HepG2 (cell line): ENCODE results near the gene SYVN1. TPM values are rescaled to one million over a fixed set of nuclear protein-coding genes. Genes with fewer than 3 reads are reported as not detected.
A peak's percentile ranks its signal among the peaks of the same experiment; 100 is the strongest.

Experiments
- AGO1 ChIP-seq: fragments of 200-400 bp; formaldehyde crosslinking; IDR thresholded peaks from 2 replicates; pipeline ENCODE4 v1.6.1; 2017; ENCODE audit warnings: mild to moderate bottlenecking, low read depth, low read length, moderate library complexity; ENCODE audit not compliant: poor library complexity, severe bottlenecking
- ATF3 ChIP-seq: sonication (generic); formaldehyde crosslinking; IDR thresholded peaks from 2 replicates; pipeline ENCODE4 v1.4.0; 2020; ENCODE audit warnings: missing genetic modification reagents
- ATF7-NPFF ChIP-seq: sonication (generic); formaldehyde crosslinking; IDR thresholded peaks from 2 replicates; pipeline ENCODE4 v1.8.1; 2023; ENCODE audit warnings: mild to moderate bottlenecking, low read depth, missing genetic modification reagents, moderate library complexity
- CBX1 ChIP-seq: IDR thresholded peaks from one replicate; pipeline ENCODE4 v1.6.1; 2016; ENCODE audit warnings: antibody characterized with exemption, low read depth
- HOXA7 ChIP-seq: sonication (generic); formaldehyde crosslinking; IDR thresholded peaks from 2 replicates; pipeline ENCODE4 v1.8.1; 2022; ENCODE audit warnings: mild to moderate bottlenecking, missing genetic modification reagents, moderate library complexity
- ISL2 ChIP-seq: sonication (generic); formaldehyde crosslinking; IDR thresholded peaks from 2 replicates; pipeline ENCODE4 v1.5.0; 2020; ENCODE audit warnings: missing genetic modification reagents
- KAT7 ChIP-seq: IDR thresholded peaks from 2 replicates; pipeline ENCODE4 v1.6.1; 2018; ENCODE audit warnings: borderline replicate concordance, missing compliant biosample characterization
- MAZ ChIP-seq, 2 experiments: sonication (generic) in 1 of 2; formaldehyde crosslinking in 1 of 2; IDR thresholded peaks; 2 replicates each; pipeline versions ENCODE4 v1.5.0 to v1.6.1; 2012 to 2020; ENCODE audit warnings: low read depth in 2 of 2, mild to moderate bottlenecking in 2 of 2, borderline replicate concordance in 1 of 2, improper control_type of control experiment in 1 of 2, low read length in 1 of 2, missing genetic modification reagents in 1 of 2, moderate library complexity in 1 of 2
- MTA1 ChIP-seq: sonication (generic); formaldehyde crosslinking; IDR thresholded peaks from 2 replicates; pipeline ENCODE4 v1.4.0; 2020; ENCODE audit warnings: missing genetic modification reagents, mild to moderate bottlenecking, borderline replicate concordance
- POLR2A ChIP-seq, 2 experiments: IDR thresholded peaks; 2 replicates each; pipeline ENCODE4 v1.6.1; 2011; ENCODE audit warnings: low read depth in 2 of 2, low read length in 2 of 2, mild to moderate bottlenecking in 1 of 2, moderate library complexity in 1 of 2; ENCODE audit not compliant: insufficient read depth in 1 of 2
- SMARCC2 ChIP-seq: fragments of 450-650 bp; IDR thresholded peaks from 2 replicates; pipeline ENCODE4 v1.6.1; 2017; ENCODE audit warnings: antibody characterized with exemption, mild to moderate bottlenecking
- SMARCE1 ChIP-seq: fragments of 450-650 bp; IDR thresholded peaks from 2 replicates; pipeline ENCODE4 v1.6.1; 2017; ENCODE audit warnings: borderline replicate concordance
- SP5 ChIP-seq: IDR thresholded peaks from 2 replicates; pipeline ENCODE4 v1.6.1; 2016; ENCODE audit warnings: low read depth, borderline replicate concordance
- TBL1XR1 ChIP-seq: fragments of 150-350 bp; IDR thresholded peaks from 2 replicates; pipeline ENCODE4 v1.6.1; 2014; ENCODE audit warnings: borderline replicate concordance, low read length; ENCODE audit not compliant: partially characterized antibody
- TBX3 ChIP-seq: fragments of 450-650 bp; IDR thresholded peaks from 2 replicates; pipeline ENCODE4 v1.6.1; 2017; ENCODE audit warnings: antibody characterized with exemption, mild to moderate bottlenecking, inconsistent platforms, borderline replicate concordance
- ZNF10 ChIP-seq: sonication (generic); formaldehyde crosslinking; IDR thresholded peaks from 2 replicates; pipeline ENCODE4 v1.4.0; 2020; ENCODE audit warnings: mild to moderate bottlenecking, low read depth, missing genetic modification reagents, borderline replicate concordance
- ZNF274 ChIP-seq: sonication (generic); formaldehyde crosslinking; IDR thresholded peaks from 2 replicates; pipeline ENCODE4 v1.5.1; 2020; ENCODE audit warnings: mild to moderate bottlenecking, missing genetic modification reagents
- ZNF740 ChIP-seq: sonication (generic); formaldehyde crosslinking; IDR thresholded peaks from 2 replicates; pipeline ENCODE4 v1.4.0; 2020; ENCODE audit warnings: missing genetic modification reagents
- ZNF747 ChIP-seq: sonication (generic); formaldehyde crosslinking; IDR thresholded peaks from 2 replicates; pipeline ENCODE4 v1.8.1; 2023; ENCODE audit warnings: missing genetic modification reagents, mild to moderate bottlenecking, borderline replicate concordance
- polyA plus RNA-seq, 8 experiments: library from polyadenylated mRNA; depleted of rRNA in 3 of 8; stranded (reverse) in 7 of 8; unstranded in 1 of 8; fragments of >200 nt; fragmentation: Illumina TruSeq in 4 of 8; extraction: Trizol in 4 of 8; gene quantifications; 2 replicates each; pipeline versions ENCODE4 v1.2.1 to v1.2.3, GENCODE V29; 2011 to 2016; ENCODE audit warnings: low read depth in 4 of 8, missing spikeins in 1 of 8, mixed read lengths in 1 of 8; ENCODE audit not compliant: insufficient read depth in 1 of 8
- total RNA-seq, 5 experiments: library from RNA; depleted of rRNA; stranded (reverse); fragments of >200 nt; fragmentation: Illumina TruSeq; extraction: Trizol; gene quantifications; 2 replicates each; pipeline ENCODE4 v1.2.3, GENCODE V29; 2016; ENCODE audit warnings: low read depth in 1 of 5
- TF ChIP-seq, protein P1 (sequence below): sonication (generic); formaldehyde crosslinking; IDR thresholded peaks from 2 replicates; pipeline ENCODE4 v1.8.1; 2022; ENCODE audit warnings: mild to moderate bottlenecking, missing genetic modification reagents
- TF ChIP-seq, protein P2 (sequence below): sonication (generic); formaldehyde crosslinking; IDR thresholded peaks from 2 replicates; pipeline ENCODE4 v1.8.0; 2022; ENCODE audit warnings: mild to moderate bottlenecking, missing genetic modification reagents; ENCODE audit not compliant: insufficient replicate concordance

Gene SYVN1
- total and polyA plus RNA-seq, 2 of the 13 experiments (the other 11 are each of a cell fraction or from before 2014, with no cell fraction given): 10.3 to 22.5 TPM

- TF ChIP-seq KAT7 (CRISPR knock-in tag) (peak; percentile 76; the same call in 1 of the 2 replicates), HOXA7 (no peak), ATF3 (CRISPR knock-in tag) (no peak; the same call in 1 of the 2 replicates), AGO1 (no peak), CBX1 (no peak), SMARCC2 (no peak), MAZ (IDR thresholded peaks at IDR 0.05; ENCODE audit: borderline replicate concordance, low read depth, low read length) (peak; percentile 90; the same call in 1 of the 2 replicates), MAZ (CRISPR knock-in tag; IDR thresholded peaks at IDR 0.05; ENCODE audit: low read depth) (peak; percentile 88), ZNF10 (CRISPR knock-in tag) (no peak), MTA1 (CRISPR knock-in tag) (no peak), SMARCE1 (no peak), ZNF740 (CRISPR knock-in tag) (peak; percentile 45; the same call in 1 of the 2 replicates), ISL2 (CRISPR knock-in tag) (0 out of 2 replicates have a peak, but pooled peaks have one; percentile 24), POLR2A (IDR thresholded peaks at IDR 0.05; ENCODE audit: insufficient read depth in 1 of 2, low read depth in 2 of 2, low read length in 2 of 2) (peak; percentile 74 to 94; a peak in 3 of 4 replicates), TBL1XR1 (peak; percentile 43), SP5 (CRISPR knock-in tag) (no peak), ZNF274 (CRISPR knock-in tag) (peak; percentile 91), ATF7-NPFF (CRISPR knock-in tag) (peak; percentile 43; the same call in 1 of the 2 replicates), TBX3 (peak; percentile 41; the same call in 1 of the 2 replicates), ZNF747 (peak; percentile 88)
- TF ChIP-seq, protein P1, sequence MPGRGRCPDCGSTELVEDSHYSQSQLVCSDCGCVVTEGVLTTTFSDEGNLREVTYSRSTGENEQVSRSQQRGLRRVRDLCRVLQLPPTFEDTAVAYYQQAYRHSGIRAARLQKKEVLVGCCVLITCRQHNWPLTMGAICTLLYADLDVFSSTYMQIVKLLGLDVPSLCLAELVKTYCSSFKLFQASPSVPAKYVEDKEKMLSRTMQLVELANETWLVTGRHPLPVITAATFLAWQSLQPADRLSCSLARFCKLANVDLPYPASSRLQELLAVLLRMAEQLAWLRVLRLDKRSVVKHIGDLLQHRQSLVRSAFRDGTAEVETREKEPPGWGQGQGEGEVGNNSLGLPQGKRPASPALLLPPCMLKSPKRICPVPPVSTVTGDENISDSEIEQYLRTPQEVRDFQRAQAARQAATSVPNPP: 0 out of 2 replicates have a peak, but pooled peaks have one; percentile 31
- TF ChIP-seq, protein P2, sequence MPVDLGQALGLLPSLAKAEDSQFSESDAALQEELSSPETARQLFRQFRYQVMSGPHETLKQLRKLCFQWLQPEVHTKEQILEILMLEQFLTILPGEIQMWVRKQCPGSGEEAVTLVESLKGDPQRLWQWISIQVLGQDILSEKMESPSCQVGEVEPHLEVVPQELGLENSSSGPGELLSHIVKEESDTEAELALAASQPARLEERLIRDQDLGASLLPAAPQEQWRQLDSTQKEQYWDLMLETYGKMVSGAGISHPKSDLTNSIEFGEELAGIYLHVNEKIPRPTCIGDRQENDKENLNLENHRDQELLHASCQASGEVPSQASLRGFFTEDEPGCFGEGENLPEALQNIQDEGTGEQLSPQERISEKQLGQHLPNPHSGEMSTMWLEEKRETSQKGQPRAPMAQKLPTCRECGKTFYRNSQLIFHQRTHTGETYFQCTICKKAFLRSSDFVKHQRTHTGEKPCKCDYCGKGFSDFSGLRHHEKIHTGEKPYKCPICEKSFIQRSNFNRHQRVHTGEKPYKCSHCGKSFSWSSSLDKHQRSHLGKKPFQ (CRISPR knock-in tag): no peak
These were observed at the start of gene SYVN1 (continued) for GRCh38 chr11:65134240-65134951.
